Panc1 (cell line): Measurements from ENCODE around the gene TBCE. TPM values are rescaled to one million over a fixed set of nuclear protein-coding genes. Genes with fewer than 3 reads are reported as not detected.

Experiments used
- ATAC-seq: fragments of 200-7000 bp; cut with Tn5 transposase; 2 replicates; pipeline ENCODE4 v1.9.1; 2020; ENCODE audit warnings: mild to moderate bottlenecking, moderate library complexity
- BruUV-seq: library from RNA; stranded (reverse); fragments of 400-500 nt; replicated peaks from 2 replicates; lab custom pipeline; 2021; lab: Mats Ljungman, UMichigan
- CTCF ChIA-PET: fragments of 300-600 bp; sonication (Branson Sonifier 250); formaldehyde crosslinking; loops from one replicate; lab custom pipeline; 2022; ENCODE audit warnings: antibody characterized with exemption; lab: Charles Lee
- POLR2A ChIA-PET: fragments of 300-600 bp; sonication (Branson Sonifier 250); formaldehyde crosslinking; loops from one replicate; lab custom pipeline; 2022; ENCODE audit warnings: antibody characterized with exemption; lab: Charles Lee
- DNase-seq: peaks from one replicate; pipeline ENCODE4 v3.0.0-alpha.2; 2010; ENCODE audit warnings: low read depth, low spot score
- H3K27ac ChIP-seq: 2 replicates; pipeline ENCODE4 v1.5.1; 2011; ENCODE audit warnings: mild to moderate bottlenecking, low read length, inconsistent platforms
- H3K27me3 ChIP-seq: fragments of 200-500 bp; sonication (Bioruptor generic); 2 replicates; pipeline ENCODE4 v1.6.0; 2014; ENCODE audit warnings: low read length, inconsistent platforms; ENCODE audit not compliant: control insufficient read depth, insufficient read depth
- H3K36me3 ChIP-seq: fragments of 200-500 bp; sonication (Bioruptor generic); 2 replicates; pipeline ENCODE4 v1.5.1; 2014; ENCODE audit warnings: inconsistent platforms, mild to moderate bottlenecking, low read length, moderate library complexity; ENCODE audit not compliant: control insufficient read depth, insufficient read depth
- H3K4me1 ChIP-seq: 2 replicates; pipeline ENCODE4 v1.5.1; 2011; ENCODE audit warnings: inconsistent platforms, mild to moderate bottlenecking, low read length, moderate library complexity; ENCODE audit not compliant: control insufficient read depth, insufficient read depth
- H3K4me3 ChIP-seq, 2 experiments: 2 replicates each; pipeline ENCODE4 v1.5.1; 2011 to 2012; ENCODE audit warnings: low read depth in 2 of 2, low read length in 2 of 2, mild to moderate bottlenecking in 2 of 2, inconsistent platforms in 1 of 2, moderate library complexity in 1 of 2
- H3K9me3 ChIP-seq: fragments of 200-500 bp; sonication (Bioruptor generic); 2 replicates; pipeline ENCODE4 v1.5.1; 2014; ENCODE audit warnings: low read depth, mild to moderate bottlenecking, inconsistent platforms, low read length, moderate library complexity; ENCODE audit not compliant: control insufficient read depth, insufficient read depth
- POLR2AphosphoS5 ChIP-seq: IDR thresholded peaks from 2 replicates; pipeline ENCODE4 v1.6.1; 2012; ENCODE audit warnings: mild to moderate bottlenecking, low read depth, low read length, moderate library complexity
- SIN3A ChIP-seq: IDR thresholded peaks from 2 replicates; pipeline ENCODE4 v1.6.1; 2012; ENCODE audit warnings: low read depth, mild to moderate bottlenecking, low read length, moderate library complexity, borderline replicate concordance; ENCODE audit not compliant: insufficient read depth
- TCF7L2 ChIP-seq: IDR thresholded peaks from 2 replicates; pipeline ENCODE4 v1.6.1; 2011; ENCODE audit warnings: mild to moderate bottlenecking, low read depth, low read length, inconsistent platforms
- in situ Hi-C: cut with HindIII; loops from 2 replicates; pipeline ENCODE4 v1.10.0; 2016; ENCODE audit warnings: low sequenced_read_pairs, low pct_unique_long_range_greater_than_20kb
- intact Hi-C: fragments of 100-400 bp; cut with micrococcal nuclease; formaldehyde crosslinking; loops from one replicate; pipeline ENCODE4 v1.10.0; 2022; ENCODE audit not compliant: unreplicated experiment
- total RNA-seq: library from RNA; stranded (reverse); gene quantifications from one replicate; pipeline ENCODE4 v1.2.1, GENCODE V29; 2021; ENCODE audit not compliant: unreplicated experiment
- TF ChIP-seq, protein P1 (sequence below): fragments of 450-650 bp; IDR thresholded peaks from 2 replicates; pipeline ENCODE4 v1.5.1; 2017; ENCODE audit warnings: mild to moderate bottlenecking
- TF ChIP-seq, protein P2 (sequence below), 2 experiments: IDR thresholded peaks; 2 replicates each; pipeline ENCODE4 v1.6.1; 2011 to 2012; ENCODE audit warnings: low read depth in 2 of 2, control low read depth in 1 of 2, low read length in 1 of 2, mild to moderate bottlenecking in 1 of 2, moderate library complexity in 1 of 2; ENCODE audit not compliant: insufficient read depth in 1 of 2

Gene TBCE
- total RNA-seq, 1 experiment from 2014 or later: 72.0 TPM

DNA sequence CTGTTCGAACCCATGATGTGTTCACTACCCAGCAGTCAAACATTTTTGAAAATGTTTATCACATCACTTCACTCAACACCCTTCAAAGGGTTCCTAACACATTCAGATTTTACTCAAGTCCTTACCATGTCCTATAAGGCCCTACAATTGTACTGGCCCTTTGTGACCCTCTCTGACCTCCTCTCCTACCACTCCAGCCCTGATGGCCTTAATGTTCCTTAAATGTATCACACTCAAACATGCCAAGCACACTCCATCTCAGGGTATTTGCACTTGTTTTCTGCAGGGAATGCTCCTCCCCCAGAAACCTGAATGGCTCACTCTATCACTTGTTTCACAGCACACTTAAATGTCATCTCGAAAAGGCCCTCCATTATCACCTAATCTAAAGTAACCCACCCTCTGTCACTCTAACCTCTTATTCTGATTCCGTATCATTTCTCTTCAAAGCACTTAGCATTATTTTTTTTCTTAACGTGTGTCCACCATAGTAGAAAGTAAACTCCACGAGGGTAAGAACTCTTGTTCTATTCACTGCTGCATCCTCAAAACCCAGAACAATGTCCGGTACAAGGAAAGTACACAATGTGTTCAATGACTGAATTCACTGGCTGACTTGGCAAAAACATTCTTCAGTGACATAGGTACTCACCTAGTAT lies 46.6 kb upstream of the TBCE start:
- Histone ChIP-seq H3K36me3 (peaks cover 8% of the 10 kb centered on the region; the same call in 1 of the 2 replicates), H3K4me3 (no peak overlapping the region), H3K27ac (no peak overlapping the region), H3K4me1 (peaks cover 9% of the 10 kb centered on the region; the same call in 1 of the 2 replicates), H3K27me3 (no peaks in the 10 kb centered on the region), H3K9me3 (no peaks in the 10 kb centered on the region)
- BruUV-seq: TSS peak; percentile 21
- intact Hi-C loops: no loop called here
- ChIA-PET POLR2A (no interaction called here), CTCF (no interaction called here)
- no peak for TF ChIP-seq POLR2AphosphoS5
- in situ Hi-C loops: no loop called here
- DNase-seq (no peak), ATAC-seq (no peak)

DNA sequence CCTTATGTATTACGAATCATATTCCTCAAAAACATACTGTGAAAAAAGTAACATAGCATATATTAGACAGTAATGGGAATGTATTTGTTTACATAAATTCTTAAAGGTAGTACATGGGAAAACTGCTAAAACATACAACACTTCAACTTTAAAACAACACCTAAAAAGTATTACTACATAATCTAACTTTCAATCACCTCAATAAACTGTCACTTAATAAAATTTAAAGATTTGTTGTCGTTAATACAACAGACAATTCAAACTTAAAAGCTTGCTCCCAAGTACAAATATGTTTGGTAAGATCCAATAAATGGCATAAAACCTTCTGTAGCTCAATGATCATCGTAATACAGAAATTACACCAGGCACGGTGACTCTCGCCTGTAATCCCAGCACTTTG lies 42.9 kb upstream of the TBCE start:
- no peaks in the 10 kb centered on the region for H3K9me3 ChIP-seq
- H3K27me3 ChIP-seq: no peaks in the 10 kb centered on the region
- DNase-seq (no peak), ATAC-seq (no peak)
- no TSS peak for BruUV-seq
- H3K4me3 ChIP-seq: no peak overlapping the region
- CTCF ChIA-PET: no interaction called here
- peaks cover 12% of the 10 kb centered on the region; the same call in 1 of the 2 replicates for H3K4me1 ChIP-seq
- in situ Hi-C loops: no loop called here
- intact Hi-C loops: no loop called here
- POLR2A ChIA-PET: interaction anchor here (0.6 kb wide), 1 partner anchor 49 kb away, joined by 3 read pairs; no protein-coding TSS in a partner anchor
- H3K27ac ChIP-seq: peak overlapping the region; percentile 14; the same call in 1 of the 2 replicates
- no peak for TF ChIP-seq SIN3A
- TF ChIP-seq, protein P1, sequence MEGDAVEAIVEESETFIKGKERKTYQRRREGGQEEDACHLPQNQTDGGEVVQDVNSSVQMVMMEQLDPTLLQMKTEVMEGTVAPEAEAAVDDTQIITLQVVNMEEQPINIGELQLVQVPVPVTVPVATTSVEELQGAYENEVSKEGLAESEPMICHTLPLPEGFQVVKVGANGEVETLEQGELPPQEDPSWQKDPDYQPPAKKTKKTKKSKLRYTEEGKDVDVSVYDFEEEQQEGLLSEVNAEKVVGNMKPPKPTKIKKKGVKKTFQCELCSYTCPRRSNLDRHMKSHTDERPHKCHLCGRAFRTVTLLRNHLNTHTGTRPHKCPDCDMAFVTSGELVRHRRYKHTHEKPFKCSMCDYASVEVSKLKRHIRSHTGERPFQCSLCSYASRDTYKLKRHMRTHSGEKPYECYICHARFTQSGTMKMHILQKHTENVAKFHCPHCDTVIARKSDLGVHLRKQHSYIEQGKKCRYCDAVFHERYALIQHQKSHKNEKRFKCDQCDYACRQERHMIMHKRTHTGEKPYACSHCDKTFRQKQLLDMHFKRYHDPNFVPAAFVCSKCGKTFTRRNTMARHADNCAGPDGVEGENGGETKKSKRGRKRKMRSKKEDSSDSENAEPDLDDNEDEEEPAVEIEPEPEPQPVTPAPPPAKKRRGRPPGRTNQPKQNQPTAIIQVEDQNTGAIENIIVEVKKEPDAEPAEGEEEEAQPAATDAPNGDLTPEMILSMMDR: no peak
- no peak for TF ChIP-seq POLR2AphosphoS5
- no peak for TF ChIP-seq TCF7L2
- TF ChIP-seq, protein P2, sequence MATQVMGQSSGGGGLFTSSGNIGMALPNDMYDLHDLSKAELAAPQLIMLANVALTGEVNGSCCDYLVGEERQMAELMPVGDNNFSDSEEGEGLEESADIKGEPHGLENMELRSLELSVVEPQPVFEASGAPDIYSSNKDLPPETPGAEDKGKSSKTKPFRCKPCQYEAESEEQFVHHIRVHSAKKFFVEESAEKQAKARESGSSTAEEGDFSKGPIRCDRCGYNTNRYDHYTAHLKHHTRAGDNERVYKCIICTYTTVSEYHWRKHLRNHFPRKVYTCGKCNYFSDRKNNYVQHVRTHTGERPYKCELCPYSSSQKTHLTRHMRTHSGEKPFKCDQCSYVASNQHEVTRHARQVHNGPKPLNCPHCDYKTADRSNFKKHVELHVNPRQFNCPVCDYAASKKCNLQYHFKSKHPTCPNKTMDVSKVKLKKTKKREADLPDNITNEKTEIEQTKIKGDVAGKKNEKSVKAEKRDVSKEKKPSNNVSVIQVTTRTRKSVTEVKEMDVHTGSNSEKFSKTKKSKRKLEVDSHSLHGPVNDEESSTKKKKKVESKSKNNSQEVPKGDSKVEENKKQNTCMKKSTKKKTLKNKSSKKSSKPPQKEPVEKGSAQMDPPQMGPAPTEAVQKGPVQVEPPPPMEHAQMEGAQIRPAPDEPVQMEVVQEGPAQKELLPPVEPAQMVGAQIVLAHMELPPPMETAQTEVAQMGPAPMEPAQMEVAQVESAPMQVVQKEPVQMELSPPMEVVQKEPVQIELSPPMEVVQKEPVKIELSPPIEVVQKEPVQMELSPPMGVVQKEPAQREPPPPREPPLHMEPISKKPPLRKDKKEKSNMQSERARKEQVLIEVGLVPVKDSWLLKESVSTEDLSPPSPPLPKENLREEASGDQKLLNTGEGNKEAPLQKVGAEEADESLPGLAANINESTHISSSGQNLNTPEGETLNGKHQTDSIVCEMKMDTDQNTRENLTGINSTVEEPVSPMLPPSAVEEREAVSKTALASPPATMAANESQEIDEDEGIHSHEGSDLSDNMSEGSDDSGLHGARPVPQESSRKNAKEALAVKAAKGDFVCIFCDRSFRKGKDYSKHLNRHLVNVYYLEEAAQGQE (IDR thresholded peaks at IDR 0.05; ENCODE audit: insufficient read depth in 1 of 2, low read depth in 2 of 2, low read length in 1 of 2): no peak
- peaks cover 13% of the 10 kb centered on the region for H3K36me3 ChIP-seq

DNA sequence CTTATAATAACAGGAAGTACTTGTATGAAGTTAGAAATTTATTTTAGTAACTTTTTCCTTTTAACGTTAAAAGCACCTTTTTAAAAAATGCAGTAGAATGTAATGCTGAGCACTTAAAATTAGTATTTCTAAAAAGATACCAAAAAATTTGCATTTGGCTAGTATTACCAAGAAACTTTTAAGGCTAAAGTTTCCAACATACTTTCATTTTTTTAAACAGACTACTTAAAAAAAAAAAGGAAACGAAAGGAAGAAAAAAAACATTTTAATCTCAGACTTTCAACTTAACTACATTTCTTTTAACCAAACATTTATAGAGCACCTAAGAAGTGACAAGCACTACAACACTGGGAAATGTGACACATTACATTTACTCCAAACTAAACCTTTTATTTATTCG lies 42.1 kb upstream of the TBCE start:
- no TSS peak for BruUV-seq
- Histone ChIP-seq H3K36me3 (peaks cover 16% of the 10 kb centered on the region), H3K4me1 (peaks cover 12% of the 10 kb centered on the region; the same call in 1 of the 2 replicates), H3K4me3 (peak overlapping the region; percentile 94 to 95; a peak in 3 of 4 replicates), H3K9me3 (no peaks in the 10 kb centered on the region), H3K27ac (peak overlapping the region; percentile 93), H3K27me3 (no peaks in the 10 kb centered on the region)
- POLR2A ChIA-PET: no interaction called here
- CTCF ChIA-PET: no interaction called here
- ATAC-seq (no peak), DNase-seq (no peak)
- intact Hi-C loops: loop anchor here (5.0 kb wide), 1 partner anchor 73 kb away; no protein-coding TSS in a partner anchor
- in situ Hi-C loops: no loop called here
- no peak for TF ChIP-seq SIN3A
- TF ChIP-seq TCF7L2: no peak
- TF ChIP-seq, protein P2 (IDR thresholded peaks at IDR 0.05; ENCODE audit: insufficient read depth in 1 of 2, low read depth in 2 of 2, low read length in 1 of 2): no peak
- no peak for TF ChIP-seq POLR2AphosphoS5
- TF ChIP-seq, protein P1: no peak
